T-helper 22 cell (primary cell): ENCODE data around the gene HOXB3.

Experiments
- DNase-seq: peaks from one replicate; pipeline ENCODE4 v3.0.0-alpha.2; 2020; ENCODE audit warnings: low read depth

The HOXB3 gene

DNA sequence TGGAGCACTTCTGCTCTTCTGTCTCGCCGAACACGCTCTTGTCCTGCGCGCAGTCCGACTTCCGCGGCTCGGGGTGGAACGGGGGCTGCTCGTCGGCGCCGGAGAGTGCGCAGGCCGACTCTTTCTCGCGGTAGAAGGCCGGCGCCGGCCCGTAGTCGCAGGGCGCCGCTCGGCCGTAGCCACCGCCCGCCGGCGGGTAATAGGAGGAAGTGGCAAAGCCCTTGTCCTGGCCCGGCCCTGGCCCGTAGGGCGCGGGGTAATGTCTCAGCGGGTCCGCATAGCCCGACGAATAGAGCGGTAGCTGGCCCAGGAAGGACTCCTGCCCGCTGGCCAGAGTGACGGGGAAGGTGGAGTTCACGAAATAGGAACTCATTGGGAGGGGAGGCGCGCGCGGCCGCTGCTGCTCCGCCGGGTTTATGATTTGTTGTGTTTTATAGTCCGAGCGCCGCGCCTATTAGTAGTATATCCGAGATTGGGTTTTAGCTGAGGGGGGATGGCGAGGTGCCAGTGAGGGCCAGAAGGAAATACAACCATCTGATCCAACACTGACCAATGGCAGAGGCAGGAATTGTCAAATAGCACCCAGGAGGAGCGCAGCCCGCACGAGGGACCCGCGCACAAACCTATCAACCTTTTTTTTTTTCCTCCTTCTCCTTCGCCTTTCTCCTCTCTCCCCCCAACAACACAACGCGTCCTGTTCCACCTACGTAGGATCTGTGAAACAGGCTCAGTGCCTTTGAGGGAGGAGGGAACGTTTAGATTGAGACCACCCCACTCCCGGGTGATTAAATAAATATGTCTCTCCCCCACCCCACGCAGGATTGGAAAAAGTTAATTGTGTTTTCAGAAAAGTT is 8.0 kb upstream of the HOXB3 start:
- no peak for DNase-seq

DNA sequence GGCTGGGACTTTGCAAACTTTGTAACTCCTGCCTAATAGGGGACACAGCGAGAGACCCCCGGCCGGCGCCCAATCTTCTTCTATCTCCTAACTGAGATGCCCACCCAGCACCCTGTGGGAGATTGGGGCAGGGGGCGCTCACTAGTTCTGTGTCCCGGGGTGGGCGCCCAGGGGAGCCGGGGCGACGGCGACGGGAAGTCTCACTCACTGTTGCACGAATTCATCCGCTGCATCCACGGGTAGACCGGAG is 7.4 kb upstream of the HOXB3 start:
- DNase-seq: no peak

DNA sequence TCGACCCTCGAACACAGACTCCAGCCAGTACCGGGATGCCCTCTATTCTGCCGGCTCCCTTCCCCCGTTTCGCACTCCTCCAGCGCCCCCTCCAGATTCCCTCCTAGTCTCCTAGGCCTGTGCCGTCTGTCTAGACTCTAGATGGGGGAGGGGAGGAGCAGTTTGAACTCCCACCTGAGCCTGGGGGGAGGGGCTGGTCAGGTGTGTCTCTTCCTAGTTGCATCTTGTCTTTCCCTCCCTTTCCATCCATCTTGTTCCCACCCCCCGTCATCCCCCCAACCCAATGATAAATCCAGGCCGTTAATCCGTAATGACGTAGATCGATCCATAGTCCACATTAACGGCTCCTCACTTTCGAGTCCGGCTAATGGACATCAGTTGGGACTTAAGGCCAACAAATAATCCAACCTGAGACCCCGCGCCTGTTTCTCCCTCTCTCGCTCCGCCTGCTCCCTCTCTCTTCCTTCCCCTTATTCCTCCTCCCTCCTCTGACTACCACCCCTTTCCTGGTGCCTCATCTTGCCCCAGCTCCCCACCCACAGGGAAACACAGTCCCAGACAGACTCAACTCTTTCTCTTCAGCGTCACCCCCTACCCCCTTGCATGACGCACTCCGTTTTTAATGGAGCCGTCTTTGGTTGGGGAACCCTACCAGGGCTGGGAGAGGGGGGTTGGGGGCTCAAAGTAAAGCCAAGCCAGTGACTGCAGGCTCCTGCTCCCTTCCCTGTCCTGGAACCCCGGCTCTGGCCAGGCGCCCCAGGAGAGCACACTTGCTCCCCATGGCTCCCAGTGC is 6.9 kb upstream of the HOXB3 start:
- no peak for DNase-seq

GRCh38 chr17:48596000-48596734 is 6.1 kb upstream of the HOXB3 start:
- DNase-seq: no peak

- no peak for DNase-seq
Measured at GRCh38 chr17:48595278-48595999, 5.4 kb upstream of the HOXB3 start.

- no peak for DNase-seq
Measured at GRCh38 chr17:48594538-48595277, 4.7 kb upstream of the HOXB3 start.

DNA sequence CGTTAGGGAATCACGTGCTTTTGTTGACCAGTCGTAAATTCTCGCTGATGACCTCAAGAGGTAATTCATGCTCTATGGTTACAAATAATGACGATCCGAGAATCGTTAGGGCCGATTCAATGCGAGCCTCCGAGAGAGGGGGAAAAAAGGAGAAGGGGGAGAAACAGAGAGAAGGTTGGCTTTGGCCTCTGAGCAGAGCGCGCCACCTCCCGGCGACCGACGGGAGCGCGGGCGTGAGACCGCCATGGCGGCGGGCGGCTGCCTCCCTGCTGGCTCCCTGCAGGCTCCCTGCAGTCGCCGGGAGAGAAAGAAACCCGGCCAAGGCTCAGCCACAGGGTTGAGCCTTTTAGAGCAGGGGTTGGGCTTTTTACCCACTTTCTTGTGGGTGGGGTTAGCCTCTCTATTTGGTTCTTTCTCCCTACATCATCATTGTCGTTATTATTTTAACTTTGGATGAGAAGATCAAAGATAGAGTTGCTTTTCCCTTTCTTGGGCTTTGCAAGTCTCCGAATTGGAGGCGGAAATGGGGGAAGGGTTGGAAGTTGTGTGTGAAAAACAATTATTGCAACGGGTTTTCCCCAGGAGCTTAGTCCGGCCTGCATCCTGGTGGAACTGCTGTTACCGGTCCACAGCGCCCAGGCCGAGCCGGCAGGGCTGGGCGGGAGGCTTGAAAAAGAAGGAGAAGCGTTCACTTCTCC is 3.9 kb upstream of the HOXB3 start:
- DNase-seq: peak; percentile 52

GRCh38 chr17:48593126-48593829 is 3.2 kb upstream of the HOXB3 start, which contains the start of gene HOXB5:
Gene HOXB5 (minus strand): TSS chr17:48593779. CDS start chr17:48593682, 97 bp downstream.
- DNase-seq: no peak

DNA sequence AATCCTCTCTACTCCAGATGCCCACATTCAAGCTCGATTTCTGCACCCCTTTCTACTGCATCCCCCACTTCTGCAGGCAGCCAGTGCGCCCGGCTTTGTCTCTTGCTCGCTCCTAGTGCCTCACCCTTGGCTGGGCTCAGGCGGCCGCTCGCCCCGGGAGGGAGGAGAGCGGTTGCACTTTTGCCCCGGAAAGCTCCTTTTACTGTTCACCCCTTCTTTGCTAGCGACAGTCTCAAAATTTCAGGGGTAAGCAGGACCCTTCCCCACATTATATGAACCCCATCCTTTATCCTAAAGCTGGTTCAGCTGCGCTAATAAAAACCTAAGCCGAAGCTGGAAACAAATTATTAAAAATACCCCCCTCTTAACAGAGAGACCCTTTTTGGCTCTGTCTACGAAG is 2.5 kb upstream of the HOXB3 start:
- no peak for DNase-seq

GRCh38 chr17:48592057-48592514 is 2.0 kb upstream of the HOXB3 start:
- DNase-seq: no peak

- DNase-seq: no peak
Measured at GRCh38 chr17:48591255-48592056, 1.4 kb upstream of the HOXB3 start.

- no peak for DNase-seq
Measured at GRCh38 chr17:48590607-48591161, 643 bp upstream of the HOXB3 start.

GRCh38 chr17:48589060-48589830 is 796 bp downstream of the HOXB3 start:
- DNase-seq: no peak

DNA sequence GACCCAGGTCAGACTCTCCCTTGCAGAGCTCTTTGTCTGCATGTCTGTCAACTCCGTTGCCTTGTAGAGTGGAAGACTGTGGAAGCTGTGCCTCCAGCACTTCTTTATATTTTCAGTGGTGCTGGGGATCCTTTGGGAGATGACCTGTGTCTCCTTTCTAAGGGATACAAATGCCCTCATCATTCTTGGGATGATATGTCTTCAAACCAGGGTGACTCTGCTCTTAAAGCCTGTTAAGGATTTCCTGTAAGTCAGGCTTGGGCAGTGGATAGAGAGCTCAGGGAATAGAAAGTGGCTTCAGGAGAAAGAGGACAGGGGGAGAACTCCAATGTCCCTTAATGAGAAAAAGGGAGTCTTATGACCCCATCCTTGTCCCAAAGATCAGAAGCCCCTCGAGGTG is 1.5 kb downstream of the HOXB3 start:
- no peak for DNase-seq

DNA sequence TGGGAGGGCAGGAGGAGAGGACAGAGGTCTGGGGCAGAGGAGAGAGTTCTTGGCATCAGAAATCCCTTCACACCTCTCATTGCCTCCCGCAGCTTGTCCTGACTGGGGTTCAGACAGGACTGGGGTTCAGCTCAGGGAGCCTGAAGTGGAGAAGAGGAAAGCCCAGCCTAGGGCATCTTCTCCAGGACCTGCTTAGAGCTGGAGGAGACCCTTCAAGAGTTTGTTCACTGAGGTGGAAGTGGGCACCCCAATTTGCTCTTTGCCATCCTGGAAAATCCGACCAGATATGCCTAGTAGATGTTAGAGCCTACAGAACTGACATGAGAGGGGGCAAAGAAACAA is 2.0 kb downstream of the HOXB3 start:
- DNase-seq: no peak

GRCh38 chr17:48587276-48588073 is 2.6 kb downstream of the HOXB3 start:
- no peak for DNase-seq
